GM12865 (cell line): ENCODE results near the gene D2HGDH.
"Not testable (repeated sequence)": the region's sequence is repeated elsewhere in the genome, so short reads cannot be mapped to it uniquely, and the experiment has no call there.

Experiments used
- DNase-seq: peaks from one replicate; pipeline ENCODE4 v3.0.0; 2010; ENCODE audit warnings: low read depth
- H3K4me3 ChIP-seq: 2 replicates; pipeline ENCODE4 v1.5.1; 2011; ENCODE audit warnings: mild to moderate bottlenecking, low read depth, low read length, control low read depth
- CTCF ChIP-seq: IDR thresholded peaks from 2 replicates; pipeline ENCODE4 v1.5.1; 2011; ENCODE audit warnings: low read length, control low read depth, low read depth, inconsistent platforms; ENCODE audit not compliant: insufficient read depth; ENCODE audit errors: missing control alignments

The D2HGDH gene

GRCh38 chr2:241798081-241798630 lies 63.7 kb downstream of the D2HGDH start:
- no peak for TF ChIP-seq CTCF
- DNase-seq = no peak
- H3K4me3 ChIP-seq = no peak overlapping the region

- H3K4me3 ChIP-seq = no peak overlapping the region
- DNase-seq = no peak
- no peak for TF ChIP-seq CTCF
Observed at GRCh38 chr2:241798631-241799521, 64.4 kb downstream of the D2HGDH start.

GRCh38 chr2:241799522-241800197 lies 65.2 kb downstream of the D2HGDH start:
- no peak overlapping the region for H3K4me3 ChIP-seq
- DNase-seq = no peak
- TF ChIP-seq CTCF = no peak

- H3K4me3 ChIP-seq, DNase-seq: not testable (repeated sequence)
Observed at GRCh38 chr2:241800198-241800903, 65.9 kb downstream of the D2HGDH start.

- no peak overlapping the region for H3K4me3 ChIP-seq
- no peak for TF ChIP-seq CTCF
- no peak for DNase-seq
Observed at GRCh38 chr2:241801611-241802420, 67.4 kb downstream of the D2HGDH start.

GRCh38 chr2:241802421-241803318 lies 68.2 kb downstream of the D2HGDH start:
- no peak for DNase-seq
- no peak overlapping the region for H3K4me3 ChIP-seq
- no peak for TF ChIP-seq CTCF
